SU-DHL-6 (cell line): ENCODE results near the gene PXMP4.

Experiments
- CTCF ChIP-seq: fragments of 200-600 bp; sonication (generic); IDR thresholded peaks from one replicate; pipeline ENCODE4 v1.5.1; 2017; ENCODE audit warnings: antibody characterized with exemption, mild to moderate bottlenecking, low read length, moderate library complexity; ENCODE audit not compliant: insufficient read depth, poor library complexity, severe bottlenecking
- EZH2phosphoT487 ChIP-seq: fragments of 200-600 bp; sonication (generic), shearing (Covaris generic); conservative IDR thresholded peaks from 2 replicates; pipeline ENCODE4 v1.6.1; 2018; ENCODE audit warnings: mild to moderate bottlenecking, antibody characterized with exemption, low read length, moderate library complexity, mixed read lengths

DNA sequence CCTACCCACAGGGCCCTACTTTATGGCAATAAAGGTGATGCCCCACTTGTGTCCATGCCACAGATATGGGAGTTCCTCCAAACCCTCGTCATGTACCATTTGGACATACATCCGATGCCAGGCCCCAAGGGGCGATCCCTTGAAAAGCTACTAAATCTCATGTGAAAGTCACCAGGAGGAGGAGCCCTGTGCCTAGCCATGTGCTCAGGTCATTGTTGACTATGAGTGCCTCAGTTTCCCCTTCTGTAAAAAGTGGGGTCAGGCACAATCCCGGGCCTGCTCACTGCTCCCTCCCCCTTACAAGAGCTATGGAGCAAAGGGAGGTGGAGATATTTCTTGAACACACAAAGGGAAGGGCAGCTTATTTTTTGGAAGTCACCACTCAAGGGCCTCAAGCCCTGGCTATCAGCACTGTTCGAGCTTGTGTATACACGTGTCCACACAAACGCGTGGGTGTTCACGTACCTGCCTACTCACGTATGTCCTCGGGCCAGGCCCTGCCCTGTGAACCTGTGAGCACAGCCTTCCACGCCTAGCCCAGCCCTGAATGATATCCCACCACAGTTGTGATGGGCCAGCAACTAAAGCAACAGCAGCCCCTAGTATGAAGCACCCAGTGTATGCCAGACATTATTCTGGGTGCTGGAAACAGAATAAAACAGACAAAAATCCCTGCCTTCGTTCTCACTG, 51.5 kb downstream of the PXMP4 start:
- TF ChIP-seq CTCF (no peak), EZH2phosphoT487 (no peak)
